ENCODE measurements around the gene CC2D1B.

The CC2D1B gene

DNA sequence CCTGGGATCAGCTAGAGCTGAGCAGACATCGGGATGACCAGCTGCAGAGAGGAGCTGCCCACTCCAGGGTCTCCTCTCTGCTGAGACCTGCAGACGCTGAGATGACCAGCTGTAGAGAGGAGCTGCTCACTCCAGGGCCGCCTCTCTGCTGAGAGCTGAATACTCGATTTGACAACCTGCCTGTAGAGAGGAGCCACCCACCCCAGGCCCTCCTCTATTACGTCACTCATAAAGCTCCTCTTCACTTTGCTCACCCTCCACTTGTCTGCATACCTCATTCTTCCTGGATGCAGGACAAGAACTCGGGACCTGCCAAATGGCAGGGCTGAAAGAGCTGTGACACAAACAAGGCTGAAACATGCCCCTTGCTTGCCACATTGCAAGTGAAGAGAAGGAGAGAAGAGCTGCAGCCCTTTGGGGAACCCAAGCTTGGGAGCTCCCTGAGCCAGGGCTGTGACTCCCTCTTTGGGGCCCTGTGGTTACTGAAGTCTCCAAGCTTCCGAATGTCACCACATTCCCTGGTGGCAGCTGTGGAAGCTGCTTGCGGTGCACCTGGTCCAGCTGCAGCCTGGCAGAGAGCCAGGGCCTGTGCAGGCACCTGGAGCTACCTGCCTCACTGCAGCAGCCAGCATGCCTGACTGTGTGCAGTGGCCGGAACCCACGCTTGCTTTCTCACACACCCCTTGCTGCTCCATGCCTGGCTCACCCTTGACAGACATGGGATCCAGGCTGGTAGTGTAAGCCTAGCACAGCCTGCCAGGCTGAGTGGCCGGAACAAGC lies 59.6 kb downstream of the CC2D1B start:
- Histone ChIP-seq H3K4me1 (ENCODE audit: control insufficient read depth in 1 of 2, insufficient read depth in 2 of 2, low read length in 2 of 2) (no peaks in the 10 kb centered on the region), H3K9me3 (ENCODE audit: control insufficient read depth in 1 of 2, low read length in 2 of 2) (no peaks in the 10 kb centered on the region), H3K9ac (ENCODE audit: low read depth in 1 of 2, low read length in 2 of 2) (no peak overlapping the region), H3K27me3 (ENCODE audit: control insufficient read depth in 1 of 2, insufficient read depth in 2 of 2, low read length in 2 of 2) (no peaks in the 10 kb centered on the region), H3K36me3 (ENCODE audit: control insufficient read depth in 1 of 2, insufficient read depth in 2 of 2, low read length in 2 of 2) (peaks cover 7 to 9% of the 10 kb centered on the region in 2 donors), H3K27ac (ENCODE audit: low read depth, low read length) (no peak overlapping the region), H3K4me3 (ENCODE audit: low read depth in 1 of 2, low read length in 2 of 2) (no peak overlapping the region)

DNA sequence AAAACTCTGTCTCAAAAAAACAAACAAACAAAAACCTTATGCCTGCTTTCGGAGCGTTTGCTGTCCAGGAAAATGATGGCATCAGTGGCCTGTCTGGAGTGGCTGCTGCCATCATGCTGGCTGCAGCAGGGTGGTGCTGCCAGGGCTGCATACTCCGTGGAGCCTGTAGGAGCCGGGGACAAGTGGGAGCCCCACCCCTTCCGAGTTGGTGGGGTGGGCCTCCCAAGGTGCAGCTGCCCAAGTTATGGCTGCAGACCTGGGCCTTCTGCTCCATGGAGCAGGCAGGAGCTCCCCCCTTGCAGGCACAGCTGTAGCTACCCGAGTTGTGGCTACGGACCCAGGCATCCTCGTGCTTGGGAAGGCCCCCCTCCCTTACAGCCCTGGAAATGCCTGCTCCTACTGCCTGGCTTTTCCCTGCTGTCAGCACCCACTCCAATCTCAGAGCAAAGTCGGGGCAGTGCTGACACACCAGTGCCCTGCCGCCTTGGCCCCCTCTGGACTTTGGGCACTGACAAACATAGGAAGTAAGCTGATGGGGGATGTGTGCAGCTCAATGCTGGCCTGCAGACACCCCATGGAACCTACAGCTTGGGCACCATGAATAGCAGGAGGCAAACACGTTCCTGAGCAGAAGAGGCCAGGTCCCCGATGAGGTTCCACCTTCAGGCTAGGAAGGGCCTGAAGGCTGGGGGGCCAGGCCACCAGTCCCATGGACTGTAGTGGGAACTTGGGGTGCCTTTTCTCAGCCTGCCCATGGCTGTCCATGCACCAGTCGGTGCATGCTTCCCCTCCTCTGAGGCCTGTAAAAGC lies 60.4 kb downstream of the CC2D1B start:
- Histone ChIP-seq H3K4me3 (ENCODE audit: low read depth in 1 of 2, low read length in 2 of 2) (no peak overlapping the region), H3K9ac (ENCODE audit: low read depth in 1 of 2, low read length in 2 of 2) (no peak overlapping the region), H3K27me3 (ENCODE audit: control insufficient read depth in 1 of 2, insufficient read depth in 2 of 2, low read length in 2 of 2) (no peaks in the 10 kb centered on the region), H3K4me1 (ENCODE audit: control insufficient read depth in 1 of 2, insufficient read depth in 2 of 2, low read length in 2 of 2) (no peaks in the 10 kb centered on the region), H3K27ac (ENCODE audit: low read depth, low read length) (no peak overlapping the region), H3K36me3 (ENCODE audit: control insufficient read depth in 1 of 2, insufficient read depth in 2 of 2, low read length in 2 of 2) (peaks cover 7 to 9% of the 10 kb centered on the region in 2 donors), H3K9me3 (ENCODE audit: control insufficient read depth in 1 of 2, low read length in 2 of 2) (no peaks in the 10 kb centered on the region)
